HepG2 (cell line): ENCODE results near the gene POU3F3.

Experiments
- EZH2 ChIP-seq: conservative IDR thresholded peaks from 2 replicates; pipeline ENCODE4 v1.6.1; 2012; ENCODE audit warnings: mild to moderate bottlenecking, low read depth, low read length, moderate library complexity
- MBD4 ChIP-seq: IDR thresholded peaks from 2 replicates; pipeline ENCODE4 v1.6.1; 2012; ENCODE audit warnings: low read length, inconsistent platforms, borderline replicate concordance

- no peak for TF ChIP-seq MBD4
- TF ChIP-seq EZH2, result no peak
Measured at GRCh38 chr2:104883357-104883756, 29.4 kb downstream of the POU3F3 start.
